ENCODE measurements around the gene KRTAP2-2.
"Not testable (repeated sequence)": the region's sequence is repeated elsewhere in the genome, so short reads cannot be mapped to it uniquely, and the experiment has no call there.

Gene KRTAP2-2, protein sequence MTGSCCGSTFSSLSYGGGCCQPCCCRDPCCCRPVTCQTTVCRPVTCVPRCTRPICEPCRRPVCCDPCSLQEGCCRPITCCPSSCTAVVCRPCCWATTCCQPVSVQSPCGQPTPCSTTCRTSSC

DNA sequence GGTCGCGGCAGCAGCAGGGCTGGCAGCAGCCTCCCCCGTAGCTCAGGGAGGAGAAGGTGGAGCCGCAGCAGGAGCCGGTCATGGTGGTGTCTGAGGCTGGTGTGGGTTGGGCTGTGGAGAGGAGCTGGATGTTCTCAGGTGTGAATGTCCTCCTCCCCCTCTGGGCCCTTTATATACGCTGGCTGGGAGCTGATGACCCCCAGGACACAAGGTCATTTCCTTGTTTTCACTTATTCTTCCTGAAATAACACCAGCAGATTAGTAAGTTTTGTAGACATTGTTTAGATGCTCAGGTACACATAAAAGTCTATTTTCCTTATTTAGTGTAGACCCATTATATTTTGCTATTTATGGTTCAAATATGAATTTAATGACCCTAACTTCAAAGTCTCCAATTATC lies at the start of gene KRTAP2-2:
TSS of gene KRTAP2-2 (minus strand) at position 101 of the 400 bp plus-strand sequence. CDS start at position 82, 19 bp downstream.
- not testable (repeated sequence) for DNase-seq (ENCODE audit: low spot score)

- DNase-seq (ENCODE audit: low spot score), result not testable (repeated sequence)
Observed at GRCh38 chr17:41104386-41105038, 49.5 kb upstream of the KRTAP2-2 start.

DNA sequence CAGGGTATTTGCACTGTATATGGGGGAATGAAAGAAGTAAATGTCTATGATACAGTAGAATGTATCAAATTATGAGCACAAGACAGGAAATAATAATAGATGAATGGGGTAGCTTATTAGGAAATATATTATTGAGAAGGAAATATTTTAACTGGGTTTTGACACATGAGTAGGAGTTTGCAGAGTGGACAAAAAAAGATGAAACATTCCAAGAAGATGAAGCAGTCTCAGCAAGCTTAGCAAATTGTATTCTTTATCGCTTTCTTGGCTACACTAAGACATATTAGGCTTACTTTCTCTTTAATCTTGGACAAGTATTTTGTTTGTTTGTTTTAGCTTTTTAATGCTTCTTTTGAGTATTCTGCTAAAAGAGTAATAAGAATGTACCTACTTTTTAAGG lies 48.9 kb upstream of the KRTAP2-2 start:
- DNase-seq (ENCODE audit: low spot score), result no peak

DNA sequence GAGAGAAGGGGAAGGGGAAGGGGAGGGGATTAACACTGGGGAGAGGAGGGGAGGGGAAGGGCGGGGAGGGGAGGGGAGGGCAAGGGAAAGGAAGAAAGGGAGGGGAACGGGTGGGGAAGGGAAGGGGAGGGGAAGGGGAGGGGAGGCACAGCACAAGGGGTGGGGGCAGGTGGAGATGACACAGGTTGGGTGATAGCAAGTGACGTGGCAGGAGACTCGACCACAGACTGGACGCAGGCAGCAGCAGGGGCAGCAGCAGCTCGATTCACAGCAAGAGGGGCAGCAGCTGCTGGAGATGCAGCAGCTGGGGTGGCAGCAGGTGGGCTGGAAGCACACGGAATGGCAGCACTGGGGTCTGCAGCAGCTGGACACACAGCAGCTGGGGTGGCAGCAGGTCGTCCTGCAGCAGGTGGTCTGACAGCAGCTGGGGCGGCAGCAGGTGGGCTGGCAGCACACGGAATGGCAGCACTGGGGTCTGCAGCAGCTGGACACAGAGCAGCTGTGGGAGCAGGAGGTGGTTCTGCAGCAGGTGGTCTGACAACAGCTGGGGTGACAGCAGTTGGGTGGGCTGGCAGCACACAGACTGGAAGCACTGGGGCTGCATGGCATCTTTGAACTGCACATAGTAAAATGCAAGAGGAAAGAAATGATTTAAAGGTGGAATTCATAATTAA lies 46.7 kb upstream of the KRTAP2-2 start, which contains the start of gene KRTAP4-16:
TSS of gene KRTAP4-16 (minus strand) at position 624 of the 674 bp plus-strand sequence. CDS start at position 624, 0 bp downstream.
- no peak for DNase-seq (ENCODE audit: low spot score)

DNA sequence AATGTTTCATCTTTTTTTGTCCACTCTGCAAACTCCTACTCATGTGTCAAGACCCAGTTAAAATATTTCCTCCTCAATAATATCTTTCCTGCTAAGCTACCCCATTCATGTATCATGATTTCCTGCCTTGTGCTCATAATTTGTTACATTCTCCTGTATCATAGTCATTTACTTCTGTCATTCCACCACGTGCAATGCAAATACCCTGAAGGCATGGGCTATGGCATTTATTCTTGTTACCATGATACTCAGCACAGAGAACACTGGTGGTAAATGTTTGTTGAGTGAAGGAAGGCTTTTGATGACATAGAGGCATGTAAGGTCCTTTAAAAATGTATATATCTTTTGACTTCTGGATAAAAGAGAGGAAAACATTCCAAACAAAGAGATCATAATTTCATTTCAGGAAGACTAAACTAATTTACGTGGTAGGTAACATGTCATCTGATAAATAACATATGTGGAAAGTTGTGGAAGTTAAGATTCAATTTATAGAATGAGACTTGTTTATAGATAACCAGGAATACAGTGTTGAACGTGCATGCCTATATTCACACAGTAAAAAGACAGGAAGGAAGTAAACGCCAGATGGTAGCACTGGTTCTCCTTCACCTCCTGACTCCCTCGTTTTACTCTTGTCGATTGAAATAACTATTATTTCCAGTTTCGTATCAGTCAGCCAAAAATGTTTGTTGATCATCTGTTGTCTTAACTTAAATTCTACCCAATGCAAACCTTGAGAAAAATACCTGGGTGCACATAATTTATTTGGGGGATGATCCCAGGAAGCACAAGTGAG lies 44.9 kb upstream of the KRTAP2-2 start:
- not testable (repeated sequence) for DNase-seq (ENCODE audit: low spot score)

DNA sequence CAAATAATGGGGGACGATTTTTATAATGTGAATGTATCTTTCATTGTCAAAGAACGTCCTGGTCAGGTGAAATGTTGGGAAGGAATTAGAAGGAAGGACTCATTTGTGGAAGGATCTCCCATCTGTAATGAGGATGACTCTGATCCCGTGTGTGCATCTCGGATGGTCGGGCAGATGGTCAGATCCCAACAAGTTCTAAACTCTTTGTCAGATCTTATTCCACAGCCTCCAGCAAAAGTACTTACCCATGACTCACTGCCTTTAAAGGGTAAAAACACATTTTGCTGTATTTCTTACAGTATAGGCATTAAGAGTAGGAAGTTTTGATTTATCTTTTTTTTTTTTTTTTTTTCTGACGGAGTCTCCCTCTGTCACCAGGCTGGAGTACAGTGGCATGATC lies 43.5 kb upstream of the KRTAP2-2 start:
- peak; percentile 7 for DNase-seq (ENCODE audit: low spot score)

DNA sequence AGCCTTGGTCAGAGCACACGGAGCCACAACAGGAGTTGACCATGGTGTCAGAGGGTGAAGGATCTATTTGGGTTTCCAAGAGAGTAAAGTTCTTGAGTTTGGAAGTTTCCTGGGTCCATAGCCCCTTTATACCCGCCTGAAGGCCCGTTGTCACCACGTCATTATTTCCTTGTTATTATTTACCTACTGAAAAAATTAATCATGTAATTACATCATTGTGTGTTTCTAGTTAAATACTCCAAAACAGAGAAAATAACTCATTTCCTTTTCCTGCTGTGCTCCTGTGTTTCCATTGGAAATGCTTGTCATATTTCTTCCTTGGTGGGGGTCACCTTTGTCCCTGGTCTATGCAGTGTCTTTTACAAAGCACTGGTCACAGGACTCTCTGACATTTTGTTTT lies 43.0 kb upstream of the KRTAP2-2 start, which contains the start of gene KRTAP4-8:
TSS of gene KRTAP4-8 (minus strand) at position 101 of the 400 bp plus-strand sequence. CDS start at position 43, 58 bp downstream.
- no peak for DNase-seq (ENCODE audit: low spot score)

DNA sequence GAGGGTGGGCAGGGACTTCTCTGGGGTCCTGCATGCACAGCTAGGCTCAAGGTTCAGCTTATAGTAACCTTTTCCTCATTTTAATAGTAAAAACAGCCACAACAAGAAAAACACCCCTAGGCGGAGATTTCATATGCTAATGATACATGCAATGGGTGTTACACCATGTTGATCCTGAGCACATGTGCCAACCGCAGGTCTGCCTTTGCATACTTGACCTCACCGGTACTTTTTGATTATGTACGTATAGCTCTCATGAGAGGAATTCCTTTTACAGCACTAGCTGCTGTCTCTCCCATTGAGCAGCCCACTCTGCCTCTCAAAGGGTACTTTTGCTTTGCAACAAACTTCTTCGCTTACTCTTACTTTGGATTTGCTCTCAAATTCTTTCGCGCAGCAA lies 41.0 kb upstream of the KRTAP2-2 start:
- no peak for DNase-seq (ENCODE audit: low spot score)

DNA sequence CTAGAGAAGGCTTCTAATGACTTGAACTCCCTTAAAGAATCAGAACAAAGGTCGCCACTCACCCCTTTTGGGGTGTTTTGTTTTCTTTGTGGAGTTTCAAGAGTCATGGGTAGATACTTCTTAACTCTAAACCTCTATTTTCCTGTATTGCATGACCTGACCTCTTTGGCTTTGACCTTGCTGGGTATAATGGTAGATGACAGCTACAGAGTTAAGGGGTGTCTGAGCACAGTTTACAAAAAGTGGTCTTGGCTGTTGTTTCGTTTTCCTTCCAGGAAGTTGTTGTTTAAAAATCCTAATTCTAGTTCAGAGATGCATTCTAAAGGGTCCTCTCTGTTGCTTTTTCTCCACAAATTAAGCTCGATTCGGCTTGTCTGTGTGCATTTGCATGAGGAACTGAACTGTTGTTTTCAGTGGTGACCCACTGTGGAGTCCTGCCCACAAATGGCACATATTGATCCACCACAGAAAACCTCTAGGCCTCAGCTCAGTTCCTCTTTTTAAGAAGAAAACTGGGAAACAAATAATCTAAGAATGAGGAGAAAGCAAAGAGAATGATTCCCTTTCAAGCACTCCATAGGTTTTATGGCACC lies 33.8 kb upstream of the KRTAP2-2 start:
- not testable (repeated sequence) for DNase-seq (ENCODE audit: low spot score)

DNA sequence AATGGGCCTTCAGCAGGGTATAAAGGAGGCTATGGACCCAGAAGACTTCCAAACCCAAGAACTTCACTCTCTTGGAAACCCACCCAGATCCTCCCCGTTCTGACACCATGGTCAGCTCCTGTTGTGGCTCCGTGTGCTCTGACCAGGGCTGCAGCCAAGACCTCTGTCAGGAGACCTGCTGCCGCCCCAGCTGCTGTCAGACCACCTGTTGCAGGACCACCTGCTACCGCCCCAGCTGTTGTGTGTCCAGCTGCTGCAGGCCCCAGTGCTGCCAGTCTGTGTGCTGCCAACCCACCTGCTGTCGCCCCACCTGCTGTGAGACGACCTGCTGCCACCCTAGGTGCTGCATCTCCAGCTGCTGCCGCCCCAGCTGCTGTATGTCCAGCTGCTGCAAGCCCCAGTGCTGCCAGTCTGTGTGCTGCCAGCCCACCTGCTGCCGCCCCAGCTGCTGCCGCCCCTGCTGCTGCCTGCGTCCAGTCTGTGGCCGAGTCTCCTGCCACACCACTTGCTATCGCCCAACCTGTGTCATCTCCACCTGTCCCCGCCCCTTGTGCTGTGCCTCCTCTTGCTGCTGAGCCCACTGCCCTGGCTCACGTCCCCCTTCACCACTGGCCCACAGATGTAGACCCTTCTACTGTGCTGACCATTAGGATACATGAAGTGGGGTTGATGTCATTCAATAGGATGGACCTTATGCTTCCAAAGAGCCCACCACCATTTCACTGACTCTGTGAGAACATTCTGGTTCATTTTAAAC lies 29.2 kb upstream of the KRTAP2-2 start, which contains the start of gene KRTAP4-7:
TSS of gene KRTAP4-7 (plus strand) at position 51 of the 757 bp plus-strand sequence. CDS start at position 108, 57 bp downstream.
- DNase-seq (ENCODE audit: low spot score), result not testable (repeated sequence)

- DNase-seq (ENCODE audit: low spot score), result not testable (repeated sequence)
Observed at GRCh38 chr17:41083427-41083826, 28.4 kb upstream of the KRTAP2-2 start.

DNA sequence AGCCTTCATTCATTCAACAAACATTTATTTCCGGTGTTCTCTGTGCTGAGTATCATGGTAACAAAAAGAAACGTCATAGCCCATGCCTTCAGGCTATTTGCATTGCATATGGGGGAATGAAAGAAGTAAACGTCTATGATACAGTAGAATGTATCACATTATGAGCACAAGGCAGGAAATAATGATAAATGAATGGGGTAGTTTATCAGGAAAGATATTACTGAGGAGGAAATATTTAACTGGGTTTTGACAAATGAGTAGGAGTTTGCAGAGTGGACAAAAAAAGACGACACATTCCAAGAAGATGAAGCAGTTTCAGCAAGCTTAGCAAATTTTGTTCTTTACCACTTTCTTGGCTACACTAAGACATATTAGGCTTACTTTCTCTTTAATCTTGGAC lies 27.6 kb upstream of the KRTAP2-2 start:
- DNase-seq (ENCODE audit: low spot score), result no peak

DNA sequence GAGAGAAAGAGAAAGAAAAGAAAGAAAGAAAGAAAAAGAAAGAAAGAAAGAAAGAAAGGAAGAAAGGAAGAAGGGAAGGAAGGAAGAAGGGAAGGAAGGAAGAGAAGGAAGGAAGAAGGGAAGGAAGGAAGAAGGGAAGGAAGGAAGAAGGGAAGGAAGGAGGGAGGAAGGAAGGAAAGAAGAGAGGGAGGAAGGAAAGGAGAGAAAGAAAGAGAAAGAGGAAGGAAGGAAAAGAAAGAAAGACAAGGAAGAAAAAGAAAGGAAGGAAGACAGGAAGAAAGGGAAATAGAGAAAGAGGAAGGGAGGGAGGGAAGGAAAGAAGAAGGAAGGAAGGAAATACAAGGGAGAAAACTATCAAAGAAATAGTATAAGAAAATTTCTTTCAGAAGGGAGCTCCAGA lies 21.8 kb upstream of the KRTAP2-2 start:
- no peak for DNase-seq (ENCODE audit: low spot score)

DNA sequence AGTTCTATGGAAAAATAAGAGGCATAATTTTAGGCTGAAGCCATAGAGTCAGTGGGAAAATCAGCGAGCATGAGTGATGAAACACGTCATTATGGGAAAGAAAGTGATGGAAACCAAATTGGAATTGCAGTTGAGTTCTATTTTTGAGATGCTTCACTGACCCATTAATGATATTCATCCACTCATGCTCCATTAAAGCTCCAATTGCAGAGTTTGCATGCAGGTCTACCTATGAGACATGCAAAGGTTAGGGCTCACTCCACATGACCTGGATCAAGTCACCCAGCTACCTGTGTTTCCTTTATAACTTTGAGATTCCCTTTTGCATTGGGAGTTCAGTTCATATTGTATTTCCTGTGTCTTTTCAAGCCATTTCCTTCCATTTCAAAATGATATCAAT lies 18.6 kb upstream of the KRTAP2-2 start:
- DNase-seq (ENCODE audit: low spot score), result no peak

GRCh38 chr17:41071606-41072360 lies 16.8 kb upstream of the KRTAP2-2 start:
- DNase-seq (ENCODE audit: low spot score), result no peak

GRCh38 chr17:41069031-41069430 lies 14.0 kb upstream of the KRTAP2-2 start:
- no peak for DNase-seq (ENCODE audit: low spot score)

DNA sequence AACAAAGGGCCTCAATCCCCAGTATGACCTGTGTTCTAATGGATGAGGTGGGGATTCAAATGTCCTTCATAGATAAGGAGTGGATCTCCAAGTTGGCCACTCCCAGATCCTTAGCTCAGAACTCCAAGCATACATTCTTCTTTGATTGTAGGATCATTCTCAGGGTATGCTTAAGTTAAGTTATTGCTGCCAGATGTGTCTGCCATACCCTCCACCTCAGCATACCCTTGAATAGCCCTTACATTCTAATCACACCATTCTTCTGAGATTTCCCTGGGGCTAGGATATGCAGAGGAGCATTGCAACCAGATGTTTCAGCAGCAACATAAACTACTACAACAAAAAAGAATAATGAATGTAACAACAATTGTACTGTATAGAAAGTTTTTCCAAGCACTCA lies 12.3 kb upstream of the KRTAP2-2 start:
- DNase-seq (ENCODE audit: low spot score), result no peak

DNA sequence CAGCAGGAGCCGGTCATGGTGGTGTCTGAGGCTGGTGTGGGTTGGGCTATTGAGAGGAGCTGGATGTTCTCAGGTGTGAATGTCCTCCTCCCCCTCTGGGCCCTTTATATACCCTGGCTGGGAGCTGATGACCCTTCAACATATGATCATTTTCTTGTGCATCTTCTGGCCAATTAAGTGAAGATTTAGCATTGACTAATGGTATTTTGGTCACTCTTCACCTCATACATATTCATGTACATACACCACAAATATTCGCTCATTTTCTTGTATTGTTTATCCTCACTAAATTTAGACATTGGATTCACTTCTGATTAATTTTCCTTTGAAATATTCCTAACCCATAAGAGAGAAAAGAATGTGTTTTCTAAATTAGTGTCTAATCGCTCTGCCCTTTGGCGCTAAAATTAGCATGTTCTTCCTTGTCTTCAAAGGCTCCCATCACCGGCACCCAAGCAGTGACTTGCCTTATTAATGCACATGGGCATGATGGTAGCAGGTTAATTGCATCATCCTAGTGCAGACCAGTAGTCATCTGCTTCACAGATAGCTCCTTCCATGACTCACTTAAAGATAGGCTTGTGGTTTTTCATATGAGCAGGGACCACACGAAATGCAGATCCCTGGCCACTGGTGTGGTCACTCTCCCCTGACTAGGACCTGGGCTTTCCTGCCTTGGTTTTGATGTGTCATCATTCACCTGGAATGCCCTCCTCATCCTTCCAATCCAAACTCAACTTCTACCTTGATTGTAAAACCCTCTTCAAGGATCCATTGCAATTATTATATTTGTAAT lies 11.0 kb upstream of the KRTAP2-2 start, which contains the start of gene KRTAP2-4:
TSS of gene KRTAP2-4 (minus strand) at position 51 of the 796 bp plus-strand sequence. CDS start at position 17, 34 bp downstream.
- peak; percentile 78 for DNase-seq (ENCODE audit: low spot score)

GRCh38 chr17:41065016-41065689 lies 10.1 kb upstream of the KRTAP2-2 start:
- DNase-seq (ENCODE audit: low spot score), result not testable (repeated sequence)
